HCT116 (cell line): ENCODE data around the gene ARID5B. TPM values are rescaled to one million over a fixed set of nuclear protein-coding genes. Genes with fewer than 3 reads are reported as not detected.

Experiments
- ATAC-seq: fragments of 200-7000 bp; cut with Tn5 transposase; 2 replicates; pipeline ENCODE4 v1.9.1; 2020; ENCODE audit warnings: mild to moderate bottlenecking, moderate library complexity
- BruUV-seq: library from RNA; stranded (reverse); fragments of 400-500 nt; replicated peaks from 2 replicates; lab custom pipeline; 2021; lab: Mats Ljungman, UMichigan
- CTCF ChIA-PET: fragments of 300-600 bp; sonication (Branson Sonifier 250); formaldehyde crosslinking; loops from one replicate; lab custom pipeline; 2021; ENCODE audit warnings: antibody characterized with exemption; lab: Charles Lee
- POLR2A ChIA-PET: fragments of 300-600, 350-600 bp; sonication (Branson Sonifier 250); formaldehyde crosslinking; loops from one replicate; lab custom pipeline; 2021; ENCODE audit warnings: antibody characterized with exemption; lab: Charles Lee
- RAD21 ChIA-PET, 2 experiments: fragments of 300-600 bp; sonication (Branson Sonifier 250); formaldehyde crosslinking; loops; one replicate each; lab custom pipeline; 2023; ENCODE audit warnings: low total read pairs in 2 of 2; ENCODE audit not compliant: uncharacterized antibody in 2 of 2, unreplicated experiment in 2 of 2, low non-redundant PET in 1 of 2; lab: Charles Lee
- DNase-seq: peaks from one replicate; pipeline ENCODE4 v3.0.0-alpha.2; 2010; ENCODE audit warnings: low read depth, low spot score
- H2AFZ ChIP-seq: fragments of 200-600 bp; shearing (Covaris generic), sonication (generic); 2 replicates; pipeline ENCODE4 v1.6.1; 2017; ENCODE audit warnings: low read depth, mixed run types, mixed read lengths, antibody characterized with exemption, low read length; ENCODE audit not compliant: poor library complexity, severe bottlenecking
- H3K27ac ChIP-seq: 2 replicates; pipeline ENCODE4 v1.5.1; 2012; ENCODE audit warnings: low read depth, low read length
- H3K27me3 ChIP-seq: fragments of 200-600 bp; sonication (generic); 2 replicates; pipeline ENCODE4 v1.6.1; 2016; ENCODE audit warnings: mixed run types, low read length, mixed read lengths; ENCODE audit not compliant: insufficient read depth
- H3K36me3 ChIP-seq, 2 experiments: fragments of 200-500 bp in 1 of 2; fragments of 200-600 bp in 1 of 2; sonication (Bioruptor generic) in 1 of 2; sonication (generic) in 1 of 2; 2 replicates each; pipeline versions ENCODE4 v1.5.1 to v1.6.1; 2014 to 2016; ENCODE audit warnings: low read length in 2 of 2, inconsistent platforms in 1 of 2, mixed read lengths in 1 of 2, mixed run types in 1 of 2; ENCODE audit not compliant: insufficient read depth in 2 of 2, control insufficient read depth in 1 of 2
- H3K4me1 ChIP-seq, 2 experiments: fragments of 200-600 bp in 1 of 2; sonication (generic) in 1 of 2; 2 replicates each; pipeline versions ENCODE4 v1.5.1 to v1.6.1; 2012 to 2017; ENCODE audit warnings: low read length in 2 of 2, inconsistent platforms in 1 of 2, mild to moderate bottlenecking in 1 of 2, mixed read lengths in 1 of 2, mixed run types in 1 of 2, moderate library complexity in 1 of 2; ENCODE audit not compliant: insufficient read depth in 2 of 2, control insufficient read depth in 1 of 2
- H3K4me2 ChIP-seq: fragments of 200-600 bp; sonication (generic); 2 replicates; pipeline ENCODE4 v1.6.1; 2017; ENCODE audit warnings: mixed run types, low read length, mixed read lengths
- H3K4me3 ChIP-seq, 2 experiments: fragments of 200-600 bp in 1 of 2; sonication (generic) in 1 of 2; replicated peaks in 1 of 2; 2 replicates each; pipeline ENCODE4 v1.5.1; 2011 to 2016; ENCODE audit warnings: low read length in 2 of 2, control low read depth in 1 of 2, low read depth in 1 of 2, mild to moderate bottlenecking in 1 of 2, mixed read lengths in 1 of 2, mixed run types in 1 of 2
- H3K79me2 ChIP-seq: fragments of 200-600 bp; sonication (generic); 2 replicates; pipeline ENCODE4 v1.6.1; 2017; ENCODE audit warnings: mild to moderate bottlenecking, mixed run types, low read length, moderate library complexity, mixed read lengths; ENCODE audit not compliant: insufficient read depth
- H3K9ac ChIP-seq: fragments of 200-600 bp; sonication (generic); 2 replicates; pipeline ENCODE4 v1.6.1; 2016; ENCODE audit warnings: low read length, mixed read lengths
- H3K9me2 ChIP-seq: fragments of 200-600 bp; sonication (generic), shearing (Covaris generic); 2 replicates; pipeline ENCODE4 v1.6.1; 2017; ENCODE audit warnings: mixed run types, mild to moderate bottlenecking, moderate library complexity; ENCODE audit not compliant: insufficient read depth
- H3K9me3 ChIP-seq, 2 experiments: fragments of 200-500 bp in 1 of 2; fragments of 200-600 bp in 1 of 2; sonication (Bioruptor generic) in 1 of 2; sonication (generic) in 1 of 2; 2 replicates each; pipeline ENCODE4 v1.6.1; 2014 to 2017; ENCODE audit warnings: low read length in 2 of 2, mixed read lengths in 2 of 2, inconsistent platforms in 1 of 2, low read depth in 1 of 2, mild to moderate bottlenecking in 1 of 2, mixed run types in 1 of 2, moderate library complexity in 1 of 2; ENCODE audit not compliant: control insufficient read depth in 1 of 2, insufficient read depth in 1 of 2
- H4K20me1 ChIP-seq: fragments of 200-600 bp; sonication (generic), shearing (Covaris generic); 2 replicates; pipeline ENCODE4 v1.6.1; 2017; ENCODE audit warnings: mixed run types, mild to moderate bottlenecking, moderate library complexity; ENCODE audit not compliant: insufficient read depth
- CBX3 ChIP-seq: IDR thresholded peaks from 2 replicates; pipeline ENCODE4 v1.6.1; 2012; ENCODE audit warnings: low read depth
- CEBPB ChIP-seq: IDR thresholded peaks from 2 replicates; pipeline ENCODE4 v1.6.1; 2012; ENCODE audit warnings: low read depth
- EZH2 ChIP-seq: fragments of 200-600 bp; sonication (generic); IDR thresholded peaks from 2 replicates; pipeline ENCODE4 v1.6.1; 2017; ENCODE audit warnings: antibody characterized with exemption, mixed run types
- POLR2A ChIP-seq: IDR thresholded peaks from 2 replicates; pipeline ENCODE4 v1.7.0; 2011; ENCODE audit warnings: borderline replicate concordance; ENCODE audit not compliant: insufficient read depth, insufficient read length; ENCODE audit errors: extremely low read depth
- RAD21 ChIP-seq: IDR thresholded peaks from 2 replicates; pipeline ENCODE4 v1.6.1; 2012; ENCODE audit warnings: low read depth, mild to moderate bottlenecking
- SP1 ChIP-seq: IDR thresholded peaks from 2 replicates; pipeline ENCODE4 v1.6.1; 2012; ENCODE audit warnings: low read depth
- SRF ChIP-seq: IDR thresholded peaks from 2 replicates; pipeline ENCODE4 v1.6.1; 2012; ENCODE audit warnings: low read depth
- YY1 ChIP-seq: IDR thresholded peaks from 2 replicates; pipeline ENCODE4 v1.6.1; 2011; ENCODE audit warnings: low read length, low read depth, moderate library complexity, mild to moderate bottlenecking; ENCODE audit not compliant: insufficient replicate concordance; ENCODE audit errors: extremely low read depth
- ZNF274 ChIP-seq: fragments of 200-500 bp; sonication (Bioruptor generic); IDR thresholded peaks from 2 replicates; pipeline ENCODE4 v1.6.1; 2014; ENCODE audit warnings: mild to moderate bottlenecking, low read depth, low read length, inconsistent platforms
- intact Hi-C: fragments of 100-400 bp; cut with micrococcal nuclease; formaldehyde crosslinking; loops from 2 replicates; pipeline ENCODE4 v1.10.0; 2022
- total RNA-seq: library from RNA; stranded (reverse); gene quantifications from one replicate; pipeline ENCODE4 v1.2.1, GENCODE V29; 2021; ENCODE audit not compliant: unreplicated experiment
- TF ChIP-seq, protein P1 (sequence below), 3 experiments: fragments of 200-600 bp in 1 of 3; sonication (generic) in 1 of 3; IDR thresholded peaks in 2 of 3; conservative IDR thresholded peaks in 1 of 3; 2 replicates each; pipeline ENCODE4 v1.5.1; 2012 to 2017; ENCODE audit warnings: low read depth in 2 of 3, low read length in 2 of 3, antibody characterized with exemption in 1 of 3, borderline replicate concordance in 1 of 3, control low read depth in 1 of 3, mild to moderate bottlenecking in 1 of 3, mixed read lengths in 1 of 3, mixed run types in 1 of 3, moderate library complexity in 1 of 3; ENCODE audit not compliant: insufficient read depth in 1 of 3
- TF ChIP-seq, protein P2 (sequence below): IDR thresholded peaks from 2 replicates; pipeline ENCODE4 v1.6.1; 2012
- TF ChIP-seq, protein P3 (sequence below): IDR thresholded peaks from 2 replicates; pipeline ENCODE4 v1.6.1; 2011; ENCODE audit warnings: mild to moderate bottlenecking, low read length, moderate library complexity; ENCODE audit not compliant: insufficient replicate concordance; ENCODE audit errors: extremely low read depth

Gene ARID5B
- total RNA-seq, 1 experiment from 2014 or later: 4.7 TPM

DNA sequence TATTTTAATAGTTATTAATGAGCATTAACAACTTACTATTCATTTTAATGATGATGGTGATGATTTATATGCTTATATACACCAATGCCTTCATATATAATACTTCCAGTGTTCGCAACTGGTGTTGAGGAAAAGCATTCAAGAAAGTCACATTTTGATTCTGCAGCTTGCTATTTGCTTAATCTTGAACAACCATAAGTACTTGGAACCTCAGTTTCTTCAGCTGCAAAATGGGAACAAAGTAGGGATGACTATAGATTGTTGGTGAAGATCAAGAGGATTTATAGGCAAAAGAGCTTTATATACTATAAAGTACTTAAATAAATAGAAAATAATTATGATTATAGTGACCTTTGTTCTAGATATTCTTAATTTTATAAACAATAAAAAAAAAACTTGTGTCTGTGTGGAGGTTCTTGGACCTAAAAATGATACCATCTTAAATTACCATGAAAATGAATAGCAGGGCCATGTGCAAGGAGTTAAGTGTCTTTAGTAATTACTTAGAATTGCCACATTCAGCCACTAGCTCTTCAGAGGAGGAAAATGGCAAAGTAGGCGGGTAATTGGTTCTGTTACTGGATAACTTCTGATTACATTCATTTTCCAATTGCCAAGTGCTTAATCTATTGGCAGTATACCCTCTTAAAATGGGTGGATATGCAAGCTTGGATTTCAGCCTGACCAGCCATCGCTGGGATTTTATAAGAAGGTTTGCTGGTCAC, 4.5 kb downstream of the ARID5B start (continued):
- TF ChIP-seq POLR2A (no peak), RAD21 (no peak), CEBPB (no peak), ZNF274 (no peak)

DNA sequence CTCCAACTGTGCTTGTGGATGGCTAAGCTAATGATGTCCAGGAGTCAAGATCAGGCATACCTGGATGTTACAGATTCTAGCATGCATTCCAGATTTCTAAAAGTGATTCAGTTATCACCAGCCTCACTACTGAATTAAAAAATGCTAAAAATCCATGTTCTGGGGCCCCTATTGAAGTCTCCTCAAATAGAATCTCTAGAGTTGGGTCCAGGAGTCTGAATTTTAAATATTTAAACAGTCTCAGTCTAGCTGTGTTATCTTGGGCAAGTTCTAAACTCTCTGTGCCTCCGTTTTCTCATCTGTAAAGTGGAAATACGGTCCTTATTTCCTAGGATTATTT, 5.0 kb downstream of the ARID5B start:
- Histone ChIP-seq H4K20me1 (no peaks in the 10 kb centered on the region), H3K27me3 (no peaks in the 10 kb centered on the region), H2AFZ (no peak overlapping the region), H3K4me3 (no peak overlapping the region), H3K27ac (no peak overlapping the region), H3K9me2 (no peaks in the 10 kb centered on the region), H3K36me3 (no peaks in the 10 kb centered on the region), H3K79me2 (peaks cover 3% of the 10 kb centered on the region; the same call in 1 of the 2 replicates), H3K4me1 (peaks cover 12 to 16% of the 10 kb centered on the region in 2 experiments; a peak in 3 of 4 replicates), H3K9me3 (no peaks in the 10 kb centered on the region), H3K4me2 (no peak overlapping the region), H3K9ac (no peak overlapping the region)
- no peak for TF ChIP-seq RAD21
- TF ChIP-seq, protein P1, sequence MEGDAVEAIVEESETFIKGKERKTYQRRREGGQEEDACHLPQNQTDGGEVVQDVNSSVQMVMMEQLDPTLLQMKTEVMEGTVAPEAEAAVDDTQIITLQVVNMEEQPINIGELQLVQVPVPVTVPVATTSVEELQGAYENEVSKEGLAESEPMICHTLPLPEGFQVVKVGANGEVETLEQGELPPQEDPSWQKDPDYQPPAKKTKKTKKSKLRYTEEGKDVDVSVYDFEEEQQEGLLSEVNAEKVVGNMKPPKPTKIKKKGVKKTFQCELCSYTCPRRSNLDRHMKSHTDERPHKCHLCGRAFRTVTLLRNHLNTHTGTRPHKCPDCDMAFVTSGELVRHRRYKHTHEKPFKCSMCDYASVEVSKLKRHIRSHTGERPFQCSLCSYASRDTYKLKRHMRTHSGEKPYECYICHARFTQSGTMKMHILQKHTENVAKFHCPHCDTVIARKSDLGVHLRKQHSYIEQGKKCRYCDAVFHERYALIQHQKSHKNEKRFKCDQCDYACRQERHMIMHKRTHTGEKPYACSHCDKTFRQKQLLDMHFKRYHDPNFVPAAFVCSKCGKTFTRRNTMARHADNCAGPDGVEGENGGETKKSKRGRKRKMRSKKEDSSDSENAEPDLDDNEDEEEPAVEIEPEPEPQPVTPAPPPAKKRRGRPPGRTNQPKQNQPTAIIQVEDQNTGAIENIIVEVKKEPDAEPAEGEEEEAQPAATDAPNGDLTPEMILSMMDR (IDR thresholded peaks at IDR 0.05 in 2 of 3, conservative IDR thresholded peaks at IDR 0.05 in 1 of 3; ENCODE audit: borderline replicate concordance in 1 of 3, insufficient read depth in 1 of 3, low read depth in 2 of 3, low read length in 2 of 3): no peak
- TF ChIP-seq, protein P2, sequence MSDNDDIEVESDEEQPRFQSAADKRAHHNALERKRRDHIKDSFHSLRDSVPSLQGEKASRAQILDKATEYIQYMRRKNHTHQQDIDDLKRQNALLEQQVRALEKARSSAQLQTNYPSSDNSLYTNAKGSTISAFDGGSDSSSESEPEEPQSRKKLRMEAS: no peak
- TF ChIP-seq, protein P3, sequence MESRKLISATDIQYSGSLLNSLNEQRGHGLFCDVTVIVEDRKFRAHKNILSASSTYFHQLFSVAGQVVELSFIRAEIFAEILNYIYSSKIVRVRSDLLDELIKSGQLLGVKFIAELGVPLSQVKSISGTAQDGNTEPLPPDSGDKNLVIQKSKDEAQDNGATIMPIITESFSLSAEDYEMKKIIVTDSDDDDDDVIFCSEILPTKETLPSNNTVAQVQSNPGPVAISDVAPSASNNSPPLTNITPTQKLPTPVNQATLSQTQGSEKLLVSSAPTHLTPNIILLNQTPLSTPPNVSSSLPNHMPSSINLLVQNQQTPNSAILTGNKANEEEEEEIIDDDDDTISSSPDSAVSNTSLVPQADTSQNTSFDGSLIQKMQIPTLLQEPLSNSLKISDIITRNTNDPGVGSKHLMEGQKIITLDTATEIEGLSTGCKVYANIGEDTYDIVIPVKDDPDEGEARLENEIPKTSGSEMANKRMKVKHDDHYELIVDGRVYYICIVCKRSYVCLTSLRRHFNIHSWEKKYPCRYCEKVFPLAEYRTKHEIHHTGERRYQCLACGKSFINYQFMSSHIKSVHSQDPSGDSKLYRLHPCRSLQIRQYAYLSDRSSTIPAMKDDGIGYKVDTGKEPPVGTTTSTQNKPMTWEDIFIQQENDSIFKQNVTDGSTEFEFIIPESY: no peak
- no peak for TF ChIP-seq CBX3
- no peak for TF ChIP-seq YY1
- no peak for TF ChIP-seq EZH2
- no peak for TF ChIP-seq ZNF274
- no peak for TF ChIP-seq CEBPB
- TF ChIP-seq SP1: no peak
- no peak for TF ChIP-seq SRF
- ATAC-seq (no peak), DNase-seq (no peak)
- ChIA-PET POLR2A (interaction anchor here (1.1 kb wide), 1 partner anchor 10 kb away, joined by 3 read pairs; no protein-coding TSS in a partner anchor), CTCF (interaction anchor here (1.6 kb wide), 1 partner anchor 9 kb away, joined by 3 read pairs; no protein-coding TSS in a partner anchor), RAD21 (no interaction called here)
- BruUV-seq: no TSS peak
- intact Hi-C loops: no loop called here
